Pancreas (tissue), 10 donors: ENCODE measurements around the gene PTPRD. TPM values are rescaled to one million over a fixed set of nuclear protein-coding genes. Genes with fewer than 3 reads are reported as not detected.

Source experiments
- ATAC-seq, 4 donors: fragments of 200-7000 bp; cut with Tn5 transposase; one replicate each; pipeline versions ENCODE4 v1.8.0 to v1.9.1; 2020; ENCODE audit warnings: mild to moderate bottlenecking in 4 of 4, moderate library complexity in 4 of 4
- DNase-seq, 6 donors: peaks; one replicate each; pipeline ENCODE4 v3.0.0-alpha.2; 2020
- FAIRE-seq: peaks from 2 replicates; lab custom pipeline; 2012; peaks lifted over from hg19 to GRCh38; lab: Jason Lieb, UNC
- H3K27ac ChIP-seq, 4 donors: fragments of 200-600 bp; sonication (generic); 1 replicate in 3 of 4; 2 replicates in 1 of 4; pipeline versions ENCODE4 v1.5.0 to v1.8.0; 2020
- H3K27me3 ChIP-seq, 4 donors: fragments of 200-600 bp; one replicate each; pipeline ENCODE4 v1.8.0; 2021
- H3K36me3 ChIP-seq, 3 donors: fragments of 200-600 bp; sonication (generic) in 1 of 3; one replicate each; pipeline versions ENCODE4 v1.5.0 to v1.8.0; 2020 to 2021
- H3K4me1 ChIP-seq, 3 donors: fragments of 200-600 bp; one replicate each; pipeline ENCODE4 v1.8.0; 2021
- H3K4me3 ChIP-seq, 4 donors: fragments of 200-600 bp; sonication (generic) in 2 of 4; one replicate each; pipeline versions ENCODE4 v1.5.0 to v1.8.0; 2020 to 2021
- H3K9me3 ChIP-seq, 4 donors: fragments of 200-600 bp; one replicate each; pipeline ENCODE4 v1.8.0; 2021
- WGBS, 2 donors: extraction: QIAGEN DNeasy Blood & Tissue Kit; methylation state at CpG; one replicate each; pipeline ENCODE4 v1.1.7; 2013; 5-methylcytosine and 5-hydroxymethylcytosine counted together
- intact Hi-C, 3 donors: fragments of 100-400 bp; cut with DNase I; formaldehyde crosslinking; loops; one replicate each; pipeline versions ENCODE4 v1.11.1 to v1.14.2; 2022
- polyA plus RNA-seq, 2 donors: library from polyadenylated mRNA; stranded (reverse); fragments of 200-250 nt; gene quantifications; one replicate each; pipeline ENCODE4 v1.2.3, GENCODE V29; 2013
- total RNA-seq, 6 donors: library from RNA; stranded (reverse); fragmentation: NEBNext Ultra II Directional in 4 of 6; extraction: Animal tissue kit (Norgen Biotek cat#: 25700) in 4 of 6; gene quantifications; one replicate each; pipeline versions ENCODE4 v1.2.1 to v1.2.4, GENCODE V29; 2021 to 2023
- TF ChIP-seq, protein P1 (sequence below), 4 donors: fragments of 200-600 bp; sonication (generic) in 3 of 4; IDR thresholded peaks; one replicate each; pipeline versions ENCODE4 v1.5.0 to v1.8.0; 2021; ENCODE audit warnings: antibody characterized with exemption in 4 of 4
- donor health status: healthy with polysubstance abuse.
- donor health status: DM: no; HTN: no; CAD: no; lungs with moderate emphysema.
- donor health status: DM: no; HTN: no; CAD: no.
- donor health status: control.
- donor health status: control.
- donor health status: Bipolar disorder and iron deficiency.
- donor health status: DM: yes; HTN: yes; CAD: no.
- donor health status: DM: no; HTN: no; CAD: no.
- donor health status: DM: no; HTN: no; CAD: no.
- donor health status: DM: yes; HTN: yes; CAD: no.

The PTPRD gene
- total and polyA plus RNA-seq, 8 donors: 2.1 to 21.7 (median 5.1) TPM

DNA sequence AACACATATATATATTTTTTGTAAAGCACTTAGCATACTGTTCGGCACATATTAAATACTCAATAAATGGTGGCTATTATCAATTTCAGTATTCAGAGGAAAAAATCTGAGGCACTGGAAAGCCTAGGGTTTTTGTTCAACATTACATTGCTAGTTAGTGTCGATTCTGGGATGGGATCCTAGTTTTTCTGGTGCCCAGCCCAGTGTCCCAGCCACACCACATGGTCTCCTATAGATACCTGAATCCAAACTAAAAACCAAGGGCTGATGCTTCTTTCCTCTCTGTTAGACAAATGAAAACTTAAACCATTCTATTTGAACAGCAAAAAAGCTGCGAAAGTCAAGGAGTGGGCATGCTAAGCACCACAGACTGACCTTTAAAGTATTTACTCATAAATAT is 2002.5 kb downstream of the PTPRD start:
- TF ChIP-seq, protein P1, sequence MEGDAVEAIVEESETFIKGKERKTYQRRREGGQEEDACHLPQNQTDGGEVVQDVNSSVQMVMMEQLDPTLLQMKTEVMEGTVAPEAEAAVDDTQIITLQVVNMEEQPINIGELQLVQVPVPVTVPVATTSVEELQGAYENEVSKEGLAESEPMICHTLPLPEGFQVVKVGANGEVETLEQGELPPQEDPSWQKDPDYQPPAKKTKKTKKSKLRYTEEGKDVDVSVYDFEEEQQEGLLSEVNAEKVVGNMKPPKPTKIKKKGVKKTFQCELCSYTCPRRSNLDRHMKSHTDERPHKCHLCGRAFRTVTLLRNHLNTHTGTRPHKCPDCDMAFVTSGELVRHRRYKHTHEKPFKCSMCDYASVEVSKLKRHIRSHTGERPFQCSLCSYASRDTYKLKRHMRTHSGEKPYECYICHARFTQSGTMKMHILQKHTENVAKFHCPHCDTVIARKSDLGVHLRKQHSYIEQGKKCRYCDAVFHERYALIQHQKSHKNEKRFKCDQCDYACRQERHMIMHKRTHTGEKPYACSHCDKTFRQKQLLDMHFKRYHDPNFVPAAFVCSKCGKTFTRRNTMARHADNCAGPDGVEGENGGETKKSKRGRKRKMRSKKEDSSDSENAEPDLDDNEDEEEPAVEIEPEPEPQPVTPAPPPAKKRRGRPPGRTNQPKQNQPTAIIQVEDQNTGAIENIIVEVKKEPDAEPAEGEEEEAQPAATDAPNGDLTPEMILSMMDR (IDR thresholded peaks at IDR 0.05): no peak
- Histone ChIP-seq H3K9me3 (no peaks in the 10 kb centered on the region), H3K27me3 (no peaks in the 10 kb centered on the region), H3K27ac (no peak overlapping the region), H3K4me3 (no peak overlapping the region), H3K36me3 (no peaks in the 10 kb centered on the region), H3K4me1 (no peaks in the 10 kb centered on the region)
- WGBS, 2 donors: 56 to 81% methylated on average over 3 of the region's 3 CpGs
- FAIRE-seq (no peak), ATAC-seq (no peak), DNase-seq (no peak)
- intact Hi-C loops: no loop called here

DNA sequence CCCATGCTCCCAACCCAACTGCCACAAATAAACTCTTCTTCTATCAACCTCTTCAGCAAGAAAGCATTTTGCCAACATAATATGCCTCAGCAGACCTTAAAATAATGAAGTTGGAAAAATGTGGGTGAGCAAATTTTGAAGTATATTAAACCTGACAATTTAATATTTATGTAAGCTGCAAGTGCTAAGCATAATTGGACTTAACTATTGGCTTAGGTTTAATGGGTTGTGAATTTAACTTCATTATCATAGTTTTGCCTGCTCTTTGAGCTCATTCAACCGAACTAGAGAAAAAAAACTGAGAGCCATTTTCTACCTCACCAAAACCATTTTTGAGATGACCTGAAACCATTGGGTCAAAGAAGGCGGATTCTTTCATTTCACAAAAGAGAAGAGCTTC is 2007.7 kb downstream of the PTPRD start:
- Histone ChIP-seq H3K36me3 (no peaks in the 10 kb centered on the region), H3K27me3 (no peaks in the 10 kb centered on the region), H3K9me3 (no peaks in the 10 kb centered on the region), H3K27ac (no peak overlapping the region), H3K4me1 (no peaks in the 10 kb centered on the region), H3K4me3 (no peak overlapping the region)
- no peak for FAIRE-seq
- 68 to 79% methylated on average over 2 of the region's 2 CpGs for WGBS, 2 donors
- TF ChIP-seq, protein P1 (IDR thresholded peaks at IDR 0.05): no peak
- intact Hi-C loops: no loop called here
- DNase-seq: no peak
- ATAC-seq: no peak

DNA sequence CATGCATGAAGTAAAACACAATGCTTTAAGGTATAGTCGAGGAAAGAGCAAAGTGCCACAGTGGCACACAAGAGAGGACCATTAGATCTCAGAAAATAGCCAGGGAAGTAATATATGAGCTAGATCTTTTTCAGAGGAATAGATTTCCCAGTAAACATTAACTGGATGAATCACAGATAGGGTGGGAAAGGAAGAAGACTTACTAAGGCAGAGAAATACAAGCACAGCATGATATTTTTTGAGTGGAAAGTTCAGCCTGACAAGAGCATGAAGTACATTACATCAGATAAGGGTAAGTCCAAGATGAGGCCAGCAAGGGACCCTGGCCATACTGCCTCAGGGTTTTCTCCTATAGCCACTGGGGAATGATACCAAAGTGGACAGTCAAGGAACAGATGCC is 2008.6 kb downstream of the PTPRD start:
- intact Hi-C loops: no loop called here
- no peaks in the 10 kb centered on the region for H3K36me3 ChIP-seq
- no peaks in the 10 kb centered on the region for H3K9me3 ChIP-seq
- ATAC-seq (no peak), DNase-seq (no peak), FAIRE-seq (no peak)
- TF ChIP-seq, protein P1 (IDR thresholded peaks at IDR 0.05): no peak
- H3K27ac ChIP-seq: no peak overlapping the region
- no peak overlapping the region for H3K4me3 ChIP-seq
- WGBS, 2 donors: 17 to 42% methylated on average over 1 of the region's 1 CpG
- no peaks in the 10 kb centered on the region for H3K4me1 ChIP-seq
- no peaks in the 10 kb centered on the region for H3K27me3 ChIP-seq

DNA sequence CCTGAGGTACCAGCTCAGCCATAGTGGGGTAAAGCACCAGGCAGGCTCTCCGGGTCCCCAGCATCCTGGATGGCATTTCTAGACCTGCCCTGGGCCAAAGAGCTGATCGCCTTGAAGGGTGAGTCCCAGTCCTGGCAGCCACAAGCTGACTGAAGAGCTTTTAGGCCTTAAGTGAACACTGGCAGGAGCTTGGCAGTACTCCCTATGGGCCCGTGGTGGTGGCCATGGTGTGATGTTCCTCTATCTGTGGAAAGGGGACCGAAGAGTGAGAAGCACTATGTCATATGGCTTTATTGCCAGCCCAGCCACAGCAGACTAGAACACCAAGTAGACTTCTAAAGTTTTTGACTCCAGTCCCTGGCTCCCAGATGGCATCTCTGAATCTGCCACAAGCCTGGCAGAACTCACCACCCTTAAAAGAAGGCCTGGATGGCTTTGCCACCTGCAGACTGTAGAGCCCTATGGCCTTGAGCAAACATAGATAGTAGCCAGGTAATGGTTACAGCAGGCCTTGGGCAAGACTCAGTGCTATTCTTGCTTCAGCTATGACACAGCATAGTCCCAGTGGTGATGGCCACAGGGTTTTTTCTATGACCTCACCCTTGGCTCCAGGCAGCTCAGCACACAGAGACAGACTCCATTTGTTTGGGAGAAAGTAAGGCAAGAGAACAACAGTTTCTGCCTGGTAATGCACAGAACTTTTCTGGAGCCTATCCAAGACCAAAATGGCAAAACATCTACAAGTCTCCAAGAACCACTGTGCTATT is 2011.7 kb downstream of the PTPRD start:
- intact Hi-C loops: no loop called here
- DNase-seq (no peak), ATAC-seq (peak in 2 of 4 donors; percentile 18 to 59), FAIRE-seq (no peak)
- 89 to 91% methylated on average over 4 of the region's 4 CpGs for WGBS, 2 donors
- TF ChIP-seq, protein P1 (IDR thresholded peaks at IDR 0.05): no peak
- H3K4me1 ChIP-seq: no peaks in the 10 kb centered on the region
- no peak overlapping the region for H3K27ac ChIP-seq
- H3K9me3 ChIP-seq: no peaks in the 10 kb centered on the region
- H3K36me3 ChIP-seq: no peaks in the 10 kb centered on the region
- H3K27me3 ChIP-seq: no peaks in the 10 kb centered on the region
- H3K4me3 ChIP-seq: no peak overlapping the region

DNA sequence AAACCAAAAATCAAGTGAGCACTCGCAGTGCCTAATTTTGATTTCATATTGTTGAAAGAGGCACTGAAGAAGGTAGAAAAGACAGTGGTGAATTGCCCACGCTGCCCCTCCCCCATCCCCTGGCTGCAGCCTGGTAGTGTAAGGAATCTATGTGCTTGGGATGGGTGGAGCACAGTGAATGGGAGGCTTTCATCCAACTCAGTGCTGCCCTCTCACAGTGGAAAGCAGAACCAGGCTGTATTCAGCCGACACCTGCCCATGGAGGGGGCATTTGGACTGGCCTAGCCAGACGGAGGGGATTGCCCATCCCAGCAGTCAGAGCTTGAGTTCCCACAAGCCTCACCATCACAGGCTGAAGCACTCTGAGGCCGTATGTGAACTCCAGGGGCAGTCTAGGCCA is 2012.9 kb downstream of the PTPRD start:
- TF ChIP-seq, protein P1 (IDR thresholded peaks at IDR 0.05): no peak
- FAIRE-seq (no peak), ATAC-seq (no peak), DNase-seq (no peak)
- intact Hi-C loops: no loop called here
- Histone ChIP-seq H3K27me3 (no peaks in the 10 kb centered on the region), H3K4me3 (no peak overlapping the region), H3K4me1 (no peaks in the 10 kb centered on the region), H3K36me3 (no peaks in the 10 kb centered on the region), H3K27ac (no peak overlapping the region), H3K9me3 (no peaks in the 10 kb centered on the region)
- WGBS, 2 donors: 84 to 94% methylated on average over 5 of the region's 5 CpGs
